ENCODE data around the gene NCOA1. TPM values are rescaled to one million over a fixed set of nuclear protein-coding genes. Genes with fewer than 3 reads are reported as not detected.

The NCOA1 gene
- total and polyA plus RNA-seq, 2 donors (not counting 3 experiments of a cell fraction or from before 2014, with no cell fraction given) = 11.4 to 14.1 TPM

DNA sequence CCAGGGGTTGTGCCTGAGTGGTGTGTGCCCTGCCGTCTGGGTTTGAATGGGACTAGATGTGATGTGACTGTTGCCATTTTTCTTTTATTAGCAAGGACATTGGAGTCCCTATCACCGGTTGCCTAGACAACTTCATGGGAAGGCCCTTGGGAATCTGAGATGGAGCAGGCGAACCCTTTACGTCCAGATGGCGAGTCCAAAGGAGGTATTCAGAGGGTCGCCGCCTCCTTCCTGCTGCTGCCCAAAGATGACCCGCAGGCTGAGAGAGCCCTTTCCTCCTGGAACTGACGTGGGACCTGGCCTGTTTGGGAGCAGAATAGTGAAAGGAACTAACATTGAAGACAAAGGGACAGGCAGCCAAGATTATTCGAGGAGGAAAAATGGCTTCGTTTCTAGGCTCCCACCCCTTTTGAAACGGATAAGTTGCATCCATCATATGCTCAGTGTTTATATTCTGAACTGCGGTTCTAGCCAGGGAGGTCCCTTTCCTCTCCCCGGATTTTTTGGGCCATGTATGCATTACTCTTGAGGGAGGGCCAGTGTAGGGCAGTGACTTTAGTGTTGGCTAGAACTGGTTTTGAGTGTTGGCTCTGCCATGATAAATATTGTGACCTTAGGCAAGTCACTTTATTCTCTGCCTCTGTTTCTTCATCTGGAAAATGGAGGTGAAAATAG, 302.8 kb downstream of the NCOA1 start:
- Histone ChIP-seq H3K9ac (replicated peaks; ENCODE audit: extremely low read depth, insufficient read depth, low read length) (peak overlapping the region; percentile 92), H3K4me3 (replicated peaks in 1 of 3; ENCODE audit: insufficient read depth in 1 of 3, low read depth in 1 of 3, low read length in 3 of 3) (peak overlapping the region; percentile 57 to 82 (median 61)), H4K20me1 (replicated peaks; ENCODE audit: control insufficient read depth, extremely low read depth, insufficient read depth, low read length) (no peaks in the 10 kb centered on the region), H3K9me1 (replicated peaks; ENCODE audit: control insufficient read depth, extremely low read depth, insufficient read depth, low read length) (no peaks in the 10 kb centered on the region), H2AFZ (ENCODE audit: low read depth, low read length) (peak overlapping the region; percentile 75), H3K27me3 (ENCODE audit: control insufficient read depth in 2 of 2, insufficient read depth in 2 of 2, low read length in 2 of 2) (no peaks in the 10 kb centered on the region), H3K9me3 (replicated peaks; ENCODE audit: control insufficient read depth, insufficient read depth, low read length) (no peaks in the 10 kb centered on the region), H3K4me2 (ENCODE audit: insufficient read depth, low read length) (peak overlapping the region; percentile 98), H3K27ac (ENCODE audit: insufficient read depth, low read depth, low read length) (peak overlapping the region; percentile 81), H3K79me2 (ENCODE audit: control insufficient read depth, insufficient read depth, low read length) (peaks cover 52% of the 10 kb centered on the region), H3K4me1 (ENCODE audit: control insufficient read depth, extremely low read depth, insufficient read depth, low read length) (peaks cover 20% of the 10 kb centered on the region), H3K36me3 (ENCODE audit: control insufficient read depth in 2 of 2, extremely low read depth in 1 of 2, insufficient read depth in 2 of 2, low read length in 2 of 2) (no peaks in the 10 kb centered on the region)
- ChIA-PET POLR2A (interaction anchor here (1.2 kb wide), 1 partner anchor 17 kb away, joined by 4 read pairs; no protein-coding TSS in a partner anchor), CTCF (interaction anchor here (0.9 to 2.0 kb wide), 10 partner anchors 11 to 383 kb away, joined by 3 to 18 read pairs (median 3); no protein-coding TSS in a partner anchor)
- FAIRE-seq (peak; percentile 67), DNase-seq (ENCODE audit: low read depth, low spot score) (peak; percentile 68)
- intact Hi-C loops (cut with micrococcal nuclease) = loop anchor here (1.0 to 5.0 kb wide), 7 partner anchors 15 to 373 kb away; partner anchors contain the start of gene NCOA1
- TSS peak; percentile 59 for BruUV-seq (replicated peaks)
- TF ChIP-seq GATA2 (IDR thresholded peaks at IDR 0.05; ENCODE audit: insufficient read depth, insufficient read length, low read depth, low read length) = no peak
- TF ChIP-seq POLR2A (IDR thresholded peaks at IDR 0.05; ENCODE audit: low read depth, low read length) = no peak
- TF ChIP-seq, protein P1, sequence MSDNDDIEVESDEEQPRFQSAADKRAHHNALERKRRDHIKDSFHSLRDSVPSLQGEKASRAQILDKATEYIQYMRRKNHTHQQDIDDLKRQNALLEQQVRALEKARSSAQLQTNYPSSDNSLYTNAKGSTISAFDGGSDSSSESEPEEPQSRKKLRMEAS (IDR thresholded peaks at IDR 0.05; ENCODE audit: insufficient read depth, insufficient read length) = no peak
- TF ChIP-seq, protein P2, sequence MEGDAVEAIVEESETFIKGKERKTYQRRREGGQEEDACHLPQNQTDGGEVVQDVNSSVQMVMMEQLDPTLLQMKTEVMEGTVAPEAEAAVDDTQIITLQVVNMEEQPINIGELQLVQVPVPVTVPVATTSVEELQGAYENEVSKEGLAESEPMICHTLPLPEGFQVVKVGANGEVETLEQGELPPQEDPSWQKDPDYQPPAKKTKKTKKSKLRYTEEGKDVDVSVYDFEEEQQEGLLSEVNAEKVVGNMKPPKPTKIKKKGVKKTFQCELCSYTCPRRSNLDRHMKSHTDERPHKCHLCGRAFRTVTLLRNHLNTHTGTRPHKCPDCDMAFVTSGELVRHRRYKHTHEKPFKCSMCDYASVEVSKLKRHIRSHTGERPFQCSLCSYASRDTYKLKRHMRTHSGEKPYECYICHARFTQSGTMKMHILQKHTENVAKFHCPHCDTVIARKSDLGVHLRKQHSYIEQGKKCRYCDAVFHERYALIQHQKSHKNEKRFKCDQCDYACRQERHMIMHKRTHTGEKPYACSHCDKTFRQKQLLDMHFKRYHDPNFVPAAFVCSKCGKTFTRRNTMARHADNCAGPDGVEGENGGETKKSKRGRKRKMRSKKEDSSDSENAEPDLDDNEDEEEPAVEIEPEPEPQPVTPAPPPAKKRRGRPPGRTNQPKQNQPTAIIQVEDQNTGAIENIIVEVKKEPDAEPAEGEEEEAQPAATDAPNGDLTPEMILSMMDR (IDR thresholded peaks at IDR 0.05; ENCODE audit: extremely low read depth in 1 of 2, insufficient read depth in 1 of 2, low read depth in 1 of 2, low read length in 2 of 2) = no peak
- TF ChIP-seq MYC (IDR thresholded peaks at IDR 0.05; ENCODE audit: low read depth, low read length) = no peak
- TF ChIP-seq EZH2 (IDR thresholded peaks at IDR 0.05; ENCODE audit: borderline replicate concordance, low read depth, low read length, severe bottlenecking) = no peak
- no peak for TF ChIP-seq JUN (IDR thresholded peaks at IDR 0.05; ENCODE audit: borderline replicate concordance, insufficient read depth, insufficient read length, low read depth)
- no peak for TF ChIP-seq POLR2AphosphoS5 (IDR thresholded peaks at IDR 0.05; ENCODE audit: insufficient read depth, low read depth, low read length)
- no peak for TF ChIP-seq FOS (IDR thresholded peaks at IDR 0.05; ENCODE audit: borderline replicate concordance, insufficient read depth, low read length)
- dilution Hi-C loops (cut with MboI; ENCODE audit: extremely low pct_ligation_motif_present, low sequenced_read_pairs) = no loop called here

Measured in endothelial cell of umbilical vein (primary cell).